Measurements from ENCODE around the gene BBOF1.

Gene BBOF1

GRCh38 chr14:74029136-74029535 is 10.0 kb downstream of the BBOF1 start:
- DNase-seq (ENCODE audit: low read depth in 2 of 2), result no peak

DNA sequence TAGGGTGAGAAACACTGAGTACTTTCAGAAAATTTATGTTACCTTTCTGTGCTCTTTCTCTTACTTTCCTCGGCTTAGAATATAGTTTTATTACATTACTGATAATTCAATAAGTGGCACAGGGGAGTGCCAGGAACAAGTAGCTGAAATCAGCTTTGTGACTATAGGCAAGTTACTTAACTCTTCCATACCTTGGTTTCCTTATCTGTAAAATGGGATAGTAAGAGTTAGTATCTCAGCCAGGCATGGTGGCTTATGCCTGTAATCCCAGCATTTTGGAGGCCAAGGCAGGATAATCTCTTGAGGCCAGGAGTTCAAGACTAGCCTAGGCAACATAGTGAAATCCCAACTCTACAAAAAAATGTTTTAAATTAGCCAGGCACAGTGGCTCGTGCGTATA is 15.4 kb downstream of the BBOF1 start:
- no peak for DNase-seq (ENCODE audit: low read depth in 2 of 2)

DNA sequence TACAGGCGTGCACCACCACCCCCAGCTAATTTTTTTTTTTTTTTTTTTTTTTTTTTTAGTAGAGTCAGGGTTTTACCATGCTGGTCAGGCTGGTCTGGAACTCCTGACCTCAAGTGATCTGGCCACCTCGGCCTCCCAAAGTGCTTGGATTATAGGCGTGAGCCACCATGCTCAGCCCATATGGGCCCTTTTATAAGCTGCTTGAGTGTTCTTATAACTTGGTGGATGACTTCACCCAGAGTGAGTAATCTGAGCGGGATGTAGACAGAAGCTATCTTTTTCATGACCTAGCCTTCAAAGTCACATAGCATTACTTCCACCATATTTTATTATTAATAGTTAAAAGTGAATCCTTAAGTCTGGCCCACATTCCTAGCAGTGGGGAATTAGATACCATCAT is 16.4 kb downstream of the BBOF1 start:
- DNase-seq (ENCODE audit: low read depth in 2 of 2), result no peak

DNA sequence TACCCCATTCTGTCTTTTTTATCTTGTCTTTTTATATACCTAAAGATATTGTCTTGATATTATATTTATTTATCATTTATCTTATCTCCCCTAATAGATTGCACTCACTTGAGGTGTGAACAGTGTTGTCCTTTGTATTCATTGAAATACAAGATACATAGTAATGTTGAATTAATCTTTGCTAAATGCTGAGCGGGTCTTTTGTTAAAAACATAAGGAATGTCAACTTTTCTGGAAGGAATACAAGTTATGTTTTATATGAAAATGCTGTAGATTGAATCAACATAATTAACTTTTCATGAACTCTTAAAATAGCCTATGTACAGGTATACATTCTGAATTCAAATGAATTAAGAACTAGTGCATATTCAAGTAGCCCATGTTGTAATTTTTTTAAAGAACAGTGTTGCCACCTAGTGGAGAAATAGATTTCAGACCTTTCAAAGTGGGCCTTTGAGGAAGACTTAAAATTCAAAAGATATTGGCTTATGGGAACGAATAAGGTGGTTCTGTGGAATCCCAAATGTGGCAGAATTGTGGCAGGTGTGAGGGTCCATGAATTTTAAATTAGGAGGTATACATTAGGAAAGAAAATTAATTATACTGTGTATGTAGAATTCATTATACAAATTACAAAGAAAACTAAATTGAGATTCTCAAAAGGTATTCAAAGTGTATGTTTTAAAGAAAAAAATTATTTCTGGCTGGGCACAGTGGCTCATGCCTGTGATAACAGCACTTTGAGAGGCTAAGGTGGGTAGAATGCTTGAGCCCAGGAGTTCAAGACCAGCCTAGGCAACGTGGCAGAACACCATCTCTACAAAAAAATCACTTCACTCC is 19.1 kb downstream of the BBOF1 start:
- no peak for DNase-seq (ENCODE audit: low read depth in 2 of 2)

DNA sequence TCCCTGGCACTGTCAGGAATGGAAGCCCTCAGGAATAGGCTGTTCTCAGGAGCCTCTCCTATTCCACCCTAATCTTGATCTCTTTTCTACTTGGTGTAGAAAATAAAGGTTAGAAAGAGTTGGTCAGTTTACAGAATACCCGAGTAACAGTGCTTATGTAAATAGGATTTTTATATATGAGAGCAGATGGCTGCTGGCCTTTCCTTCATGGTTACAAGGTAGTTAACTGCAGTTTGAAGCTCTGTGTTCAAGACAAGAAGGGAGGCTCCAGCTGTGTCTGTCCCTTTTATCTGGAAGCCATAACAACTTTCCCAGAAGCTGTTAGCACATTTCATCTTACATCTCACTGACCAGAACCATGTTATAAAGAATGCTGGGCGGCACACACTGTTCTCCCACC is 23.1 kb downstream of the BBOF1 start:
- DNase-seq (ENCODE audit: low read depth in 2 of 2), result no peak

- no peak for DNase-seq (ENCODE audit: low read depth in 2 of 2)
These were observed 26.4 kb downstream of the BBOF1 start for GRCh38 chr14:74045522-74045921.

- no peak for DNase-seq (ENCODE audit: low read depth in 2 of 2)
These were observed 29.1 kb downstream of the BBOF1 start for GRCh38 chr14:74048281-74048680.

DNA sequence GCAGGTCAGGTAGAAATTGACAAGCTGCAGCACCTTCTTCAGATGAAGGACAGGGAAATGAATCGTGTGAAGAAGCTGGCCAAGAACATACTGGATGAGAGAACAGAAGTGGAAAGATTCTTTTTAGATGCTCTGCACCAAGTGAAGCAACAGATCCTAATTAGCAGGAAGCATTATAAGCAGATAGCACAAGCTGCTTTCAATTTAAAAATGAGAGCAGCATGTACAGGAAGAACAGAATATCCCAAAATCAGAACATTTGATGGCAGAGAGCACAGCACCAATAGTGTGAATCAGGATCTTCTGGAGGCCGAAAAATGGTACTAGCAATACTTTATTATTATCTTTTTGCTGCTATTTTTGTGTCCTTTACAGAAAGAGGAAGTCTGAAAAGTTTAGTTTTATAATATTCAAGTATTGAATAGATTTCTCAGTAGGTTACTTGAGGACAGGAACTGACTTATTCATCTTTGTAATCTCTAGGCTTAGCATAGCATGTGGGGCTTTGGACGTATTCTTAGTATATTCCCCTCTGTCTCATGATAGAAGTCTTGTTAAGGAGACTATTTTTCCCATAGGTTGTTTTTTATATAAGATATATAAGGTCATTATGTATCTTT is 30.8 kb downstream of the BBOF1 start:
- no peak for DNase-seq (ENCODE audit: low read depth in 2 of 2)

GRCh38 chr14:74062809-74063150 is 43.6 kb downstream of the BBOF1 start:
- no peak for DNase-seq (ENCODE audit: low read depth in 2 of 2)

- no peak for DNase-seq (ENCODE audit: low read depth in 2 of 2)
These were observed 45.3 kb downstream of the BBOF1 start for GRCh38 chr14:74064426-74064825.

DNA sequence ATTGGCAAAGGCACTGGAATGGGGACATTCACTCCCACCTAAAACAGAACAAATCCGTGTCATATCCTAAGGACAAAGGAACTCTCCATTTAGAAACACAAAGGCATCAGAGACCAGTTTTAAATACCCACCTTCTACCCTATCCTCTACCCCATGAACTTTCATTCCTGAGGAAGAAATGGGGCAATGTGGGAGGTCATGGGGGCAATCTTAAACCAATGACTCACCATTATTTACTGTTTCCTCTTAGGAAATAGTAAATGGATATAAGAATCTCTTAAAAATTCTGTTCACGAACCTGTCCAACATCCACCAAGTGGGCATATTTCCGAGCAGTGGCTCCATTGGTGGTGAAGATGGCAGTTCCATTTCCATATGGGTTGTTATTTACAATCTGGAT is 45.7 kb downstream of the BBOF1 start:
- DNase-seq (ENCODE audit: low read depth in 2 of 2), result no peak

DNA sequence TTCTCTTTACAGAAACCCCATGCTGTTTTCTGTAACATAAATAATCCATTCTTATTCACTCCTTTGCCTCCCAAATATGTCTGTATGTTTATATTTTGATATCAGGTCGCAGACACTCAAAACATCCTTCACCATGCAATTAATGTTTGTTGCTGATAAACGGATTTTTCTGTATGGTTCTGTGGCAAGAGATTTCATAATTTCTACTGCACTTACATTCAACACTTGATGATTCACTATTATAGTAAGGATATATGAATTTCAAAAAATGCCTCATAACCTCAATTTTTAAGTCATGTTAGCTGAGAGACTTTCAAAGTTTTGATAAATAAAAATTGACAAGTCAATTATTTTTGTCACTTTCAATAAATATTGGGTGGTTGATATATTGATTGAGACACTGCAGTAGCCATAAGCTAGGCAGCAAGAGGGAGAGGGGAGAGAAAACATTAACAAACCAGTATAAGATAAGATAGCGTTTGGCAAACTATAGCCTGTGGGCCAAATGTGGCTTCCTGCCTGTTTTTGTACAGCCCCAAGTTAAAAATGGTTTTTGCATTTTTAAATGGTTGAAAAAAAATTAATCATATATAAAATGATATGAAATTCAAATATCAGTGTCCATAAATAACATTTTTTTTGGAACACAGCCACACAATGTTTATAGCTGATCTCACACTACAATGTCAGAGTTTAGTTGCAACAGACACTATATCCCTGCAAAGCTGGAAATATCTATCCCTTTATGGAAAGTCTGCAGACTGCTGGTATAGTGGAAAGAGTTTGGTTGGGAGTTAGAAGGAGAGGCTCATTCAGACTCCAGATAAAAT is 46.8 kb downstream of the BBOF1 start:
- no peak for DNase-seq (ENCODE audit: low read depth in 2 of 2)

GRCh38 chr14:74077401-74077800 is 58.3 kb downstream of the BBOF1 start:
- DNase-seq (ENCODE audit: low read depth in 2 of 2), result no peak

DNA sequence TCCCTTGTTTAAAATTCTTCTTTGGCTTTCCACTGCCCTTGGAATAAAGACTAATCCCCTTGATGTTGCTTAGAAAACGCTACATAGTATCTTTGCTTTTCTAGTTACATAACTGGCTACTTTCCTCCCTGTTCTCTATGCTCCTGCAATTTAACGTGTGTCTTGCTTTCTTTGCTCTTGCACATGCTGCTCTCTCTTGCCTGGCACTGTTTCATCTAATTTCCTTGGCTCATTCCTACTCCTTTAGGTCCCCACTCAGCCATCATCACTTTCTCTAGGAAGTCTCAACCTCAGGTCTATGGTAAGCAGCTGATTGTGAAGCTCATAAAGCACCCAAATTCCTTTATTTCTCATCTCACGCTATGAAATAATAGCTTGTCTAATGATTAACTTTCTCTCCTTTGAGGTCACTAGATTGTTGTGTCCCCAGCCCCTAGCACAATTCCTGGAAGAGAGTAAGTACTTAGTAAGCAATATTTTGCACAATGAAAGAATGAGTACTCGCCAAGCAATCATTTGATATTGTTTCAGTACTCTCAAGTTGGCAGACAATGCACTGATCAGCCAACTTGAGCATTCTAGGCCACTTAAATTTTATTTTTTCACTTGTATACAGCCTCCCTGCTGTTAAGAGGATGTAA is 61.8 kb downstream of the BBOF1 start:
- DNase-seq (ENCODE audit: low read depth in 2 of 2), result no peak

DNA sequence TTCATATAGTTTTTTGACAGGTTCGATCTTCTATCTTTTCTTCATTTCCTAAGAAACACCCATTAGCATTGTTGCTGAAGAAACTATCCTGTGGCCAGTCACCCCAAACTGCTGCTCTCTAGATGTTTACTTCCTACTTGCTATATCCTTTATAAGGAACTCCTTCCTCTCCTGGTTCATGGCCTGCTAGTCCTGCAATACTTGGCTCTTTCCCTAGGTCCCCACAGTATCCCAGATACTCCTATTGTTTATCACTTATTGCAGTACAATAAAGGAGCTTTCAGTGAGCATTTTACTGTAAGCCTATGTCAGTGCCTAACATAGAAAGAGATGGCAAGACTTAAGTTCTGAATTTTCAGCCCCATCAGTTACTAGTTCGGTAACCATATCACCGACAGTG is 62.3 kb downstream of the BBOF1 start:
- no peak for DNase-seq (ENCODE audit: low read depth in 2 of 2)

DNA sequence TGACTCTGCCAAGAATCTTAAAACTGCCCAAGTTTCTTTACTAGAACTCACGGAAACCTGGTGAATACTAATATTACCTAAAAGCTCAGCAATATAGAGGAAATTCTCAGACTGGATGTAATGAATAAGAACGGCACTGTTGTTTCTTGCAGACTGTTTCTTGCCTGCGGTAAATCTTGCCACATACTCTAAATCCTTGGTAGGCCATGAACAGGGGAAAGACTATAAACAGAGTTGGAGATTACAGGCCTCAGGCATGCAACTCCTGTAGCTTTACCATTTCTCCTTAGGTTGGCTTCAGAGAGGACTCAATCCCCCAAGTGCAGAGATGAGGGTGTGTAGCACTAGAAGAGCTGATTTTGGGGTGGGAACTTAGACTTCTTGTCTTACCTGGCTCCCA is 64.0 kb downstream of the BBOF1 start:
- DNase-seq (ENCODE audit: low read depth in 2 of 2), result no peak

GRCh38 chr14:74083784-74084276 is 64.7 kb downstream of the BBOF1 start:
- no peak for DNase-seq (ENCODE audit: low read depth in 2 of 2)

GRCh38 chr14:74084277-74085046 is 65.3 kb downstream of the BBOF1 start, which contains the start of the genes ALDH6A1 and LIN52:
Gene ALDH6A1 (minus strand): TSS chr14:74084453. CDS start chr14:74084394, 59 bp downstream.
Gene LIN52 (plus strand): TSS chr14:74084956. CDS start chr14:74084975, 19 bp downstream.
- DNase-seq (ENCODE audit: low read depth in 2 of 2), result peak; percentile 98 to 100

DNA sequence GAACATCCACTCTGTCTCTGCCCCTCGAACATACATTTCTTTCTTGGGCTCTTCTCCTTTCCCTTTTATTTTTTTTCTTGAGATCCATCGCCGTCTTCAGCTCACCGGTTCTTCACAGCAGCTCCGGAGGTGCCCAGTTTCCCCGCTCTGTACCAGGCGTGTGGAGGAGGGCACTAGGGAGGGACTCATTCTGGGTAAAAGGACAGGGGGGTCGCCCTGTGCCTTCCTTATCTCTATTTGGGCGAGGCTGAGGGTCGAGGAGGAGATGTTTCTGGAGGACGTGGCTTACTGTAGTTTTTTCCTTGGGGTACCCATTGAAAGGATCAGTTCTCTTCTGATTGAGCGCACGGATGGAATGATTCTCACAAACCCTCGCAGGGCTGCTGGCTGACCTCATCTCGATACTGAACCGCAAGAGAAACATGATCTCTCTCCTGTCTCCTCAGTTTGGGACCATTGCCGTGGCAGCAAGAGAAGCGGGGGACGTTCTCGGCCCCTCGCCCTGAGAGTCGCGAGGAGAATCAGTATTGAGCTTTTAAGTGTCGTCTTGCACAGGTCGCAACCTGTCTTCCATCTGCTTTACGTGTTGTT is 66.0 kb downstream of the BBOF1 start:
- no peak for DNase-seq (ENCODE audit: low read depth in 2 of 2)

- DNase-seq (ENCODE audit: low read depth in 2 of 2), result no peak
These were observed 66.7 kb downstream of the BBOF1 start for GRCh38 chr14:74085828-74086227.

All from stimulated activated CD8-positive, alpha-beta memory T cell treated with anti-CD3 and anti-CD28 coated beads, Interleukin-7, amount 100 ng/mL, for 4 hours (primary cell).